DMS 273 treated with DMSO at 0.1 percent for 48 hours (cell line): ENCODE measurements around the gene TMPRSS4.

Experiments
- DNase-seq: peaks from one replicate; lab custom pipeline; 2025; lab: John Stamatoyannopoulos, UW

The TMPRSS4 gene

GRCh38 chr11:118080296-118080695 lies 3.4 kb downstream of the TMPRSS4 start:
- no peak for DNase-seq

GRCh38 chr11:118081241-118081958 lies 4.5 kb downstream of the TMPRSS4 start:
- DNase-seq, result no peak

GRCh38 chr11:118082880-118083552 lies 6.1 kb downstream of the TMPRSS4 start:
- no peak for DNase-seq

GRCh38 chr11:118084247-118084646 lies 7.4 kb downstream of the TMPRSS4 start:
- no peak for DNase-seq

- no peak for DNase-seq
Measured at GRCh38 chr11:118084656-118085055, 7.8 kb downstream of the TMPRSS4 start.

GRCh38 chr11:118086913-118087768 lies 10.3 kb downstream of the TMPRSS4 start, which contains the start of gene SMIM35:
SMIM35 (minus strand) TSS chr11:118086963; CDS start chr11:118086757, 206 bp downstream.
- DNase-seq, result no peak

- no peak for DNase-seq
Measured at GRCh38 chr11:118087931-118088330, 11.1 kb downstream of the TMPRSS4 start.

GRCh38 chr11:118088531-118088930 lies 11.7 kb downstream of the TMPRSS4 start:
- DNase-seq, result no peak

GRCh38 chr11:118090545-118091162 lies 13.8 kb downstream of the TMPRSS4 start:
- no peak for DNase-seq

- no peak for DNase-seq
Measured at GRCh38 chr11:118091690-118092089, 14.8 kb downstream of the TMPRSS4 start.

- DNase-seq, result no peak
Measured at GRCh38 chr11:118092907-118093571, 16.2 kb downstream of the TMPRSS4 start.

- no peak for DNase-seq
Measured at GRCh38 chr11:118095493-118095892, 18.6 kb downstream of the TMPRSS4 start.

GRCh38 chr11:118095967-118096367 lies 19.1 kb downstream of the TMPRSS4 start:
- DNase-seq, result no peak

- DNase-seq, result peak; percentile 84
Measured at GRCh38 chr11:118098996-118099837, 22.3 kb downstream of the TMPRSS4 start.

- DNase-seq, result no peak
Measured at GRCh38 chr11:118099838-118100556, 23.1 kb downstream of the TMPRSS4 start.

GRCh38 chr11:118100691-118101232 lies 23.9 kb downstream of the TMPRSS4 start:
- no peak for DNase-seq

- no peak for DNase-seq
Measured at GRCh38 chr11:118102721-118103261, 25.9 kb downstream of the TMPRSS4 start.

GRCh38 chr11:118104491-118104890 lies 27.6 kb downstream of the TMPRSS4 start:
- DNase-seq, result no peak

- DNase-seq, result no peak
Measured at GRCh38 chr11:118105657-118106305, 28.9 kb downstream of the TMPRSS4 start.
